ENCODE data around the gene ATP5MC2. TPM values are rescaled to one million over a fixed set of nuclear protein-coding genes. Genes with fewer than 3 reads are reported as not detected.

Gene ATP5MC2
- total and polyA plus RNA-seq, 10 of the 15 experiments (the other 5 are each of a cell fraction or from before 2014, with no cell fraction given) = 379 to 1,090 (median 525) TPM

- no peak for TF ChIP-seq CUX1 (IDR thresholded peaks at IDR 0.05; ENCODE audit: insufficient replicate concordance, low read depth, low read length)
These were observed 30.2 kb upstream of the ATP5MC2 start (continued) for GRCh38 chr12:53706080-53706479.

GRCh38 chr12:53703756-53704155 is 27.9 kb upstream of the ATP5MC2 start:
- TF ChIP-seq HCFC1 (IDR thresholded peaks at IDR 0.05; ENCODE audit: low read length) (no peak), ZBTB33 (IDR thresholded peaks at IDR 0.05) (no peak), SMARCA5 (IDR thresholded peaks at IDR 0.05) (no peak), STAT1 (conservative IDR thresholded peaks at IDR 0.05) (no peak)
- SMC1A ChIA-PET (ENCODE audit: uncharacterized antibody, unreplicated experiment) = interaction anchor here (2.5 to 2.9 kb wide), 2 partner anchors 40 to 53 kb away, joined by 17 to 112 read pairs; no protein-coding TSS in a partner anchor
- Histone ChIP-seq H3K4me1 (ENCODE audit: control insufficient read depth, insufficient read depth, low read length) (no peaks in the 10 kb centered on the region), H3K9me3 (replicated peaks; ENCODE audit: control insufficient read depth, insufficient read depth, low read length) (no peaks in the 10 kb centered on the region), H3K4me3 (no peak overlapping the region), H3K36me3 (ENCODE audit: control insufficient read depth in 2 of 2, insufficient read depth in 2 of 2, low read length in 1 of 2) (no peaks in the 10 kb centered on the region), H3K79me2 (ENCODE audit: control insufficient read depth, insufficient read depth, low read length) (no peaks in the 10 kb centered on the region), H4K20me1 (ENCODE audit: control insufficient read depth, insufficient read depth) (no peaks in the 10 kb centered on the region), H3K9ac (ENCODE audit: control insufficient read depth, insufficient read depth, low read length) (no peak overlapping the region), H3K27me3 (replicated peaks in 1 of 2; ENCODE audit: control insufficient read depth in 2 of 2, insufficient read depth in 2 of 2, low read length in 1 of 2) (peaks cover 0 to 20% of the 10 kb centered on the region in 2 experiments; a peak in 3 of 4 replicates), H2AFZ (ENCODE audit: control insufficient read depth, low read depth, low read length) (no peak overlapping the region), H3K27ac (ENCODE audit: control insufficient read depth, insufficient read depth) (no peak overlapping the region), H3K4me2 (ENCODE audit: control insufficient read depth, insufficient read depth) (no peak overlapping the region)
- CTCF ChIA-PET = interaction anchor here (1.0 to 7.9 kb wide), 7 partner anchors 13 to 160 kb away, joined by 3 to 459 read pairs (median 12); partner anchors contain the start of gene CALCOCO1
- no peak for FAIRE-seq
- DNase-seq (ENCODE audit: low read depth, low spot score) = no peak
- no peak for ATAC-seq
- no TSS peak for BruUV-seq (replicated peaks)
- in situ Hi-C loops (cut with MboI) (loop anchor here (5.0 kb wide), 1 partner anchor 39 kb away; no protein-coding TSS in a partner anchor), intact Hi-C loops (cut with micrococcal nuclease; ENCODE audit: unreplicated experiment) (loop anchor here (10.0 kb wide), 2 partner anchors 281 to 511 kb away; partner anchors contain the start of gene HOXC10)
- POLR2A ChIA-PET = interaction anchor here (0.6 to 1.0 kb wide), 2 partner anchors 40 to 53 kb away, joined by 3 to 4 read pairs; no protein-coding TSS in a partner anchor
- WGBS (ENCODE audit: insufficient coverage, insufficient replicate concordance, low lambda C conversion rate, missing lambda C conversion rate) = 40% methylated on average over 4 of the region's 4 CpGs
- RAD21 ChIA-PET (ENCODE audit: unreplicated experiment) = interaction anchor here (0.6 to 2.7 kb wide), 5 partner anchors 38 to 516 kb away, joined by 3 to 32 read pairs (median 6); no protein-coding TSS in a partner anchor
